HUES64 (cell line): ENCODE measurements around the gene RNASEL.
"Not testable (repeated sequence)": the region's sequence is repeated elsewhere in the genome, so short reads cannot be mapped to it uniquely, and the experiment has no call there.

Experiments used
- H3K27ac ChIP-seq: 2 replicates; pipeline ENCODE4 v1.7.0; 2013; ENCODE audit warnings: low read depth, low read length, inconsistent platforms
- H3K27me3 ChIP-seq: 2 replicates; pipeline ENCODE4 v1.6.1; 2013; ENCODE audit warnings: mild to moderate bottlenecking, low read length; ENCODE audit not compliant: insufficient read depth
- H3K36me3 ChIP-seq: 2 replicates; pipeline ENCODE4 v1.6.1; 2013; ENCODE audit warnings: mild to moderate bottlenecking, low read length; ENCODE audit not compliant: insufficient read depth
- H3K4me1 ChIP-seq: 2 replicates; pipeline ENCODE4 v1.6.1; 2013; ENCODE audit warnings: mild to moderate bottlenecking, low read length, moderate library complexity; ENCODE audit not compliant: insufficient read depth
- H3K4me3 ChIP-seq: 2 replicates; pipeline ENCODE4 v1.5.1; 2013; ENCODE audit warnings: mild to moderate bottlenecking, low read length, moderate library complexity
- H3K9ac ChIP-seq: 2 replicates; pipeline ENCODE4 v1.6.1; 2013; ENCODE audit warnings: mild to moderate bottlenecking, low read depth, low read length
- H3K9me3 ChIP-seq: 2 replicates; pipeline ENCODE4 v1.6.1; 2013; ENCODE audit warnings: low read depth, low read length; ENCODE audit not compliant: insufficient read depth
- WGBS: fragments of 150-250, 120-280 bp; methylation state at CpG from one replicate; pipeline ENCODE4 v1.1.7; 2013; ENCODE audit warnings: missing lambda C conversion rate; 5-methylcytosine and 5-hydroxymethylcytosine counted together

The RNASEL gene

GRCh38 chr1:182552527-182552926 is 36.5 kb downstream of the RNASEL start:
- Histone ChIP-seq H3K9ac (no peak overlapping the region), H3K27ac (no peak overlapping the region)
- 87% methylated on average over 2 of the region's 2 CpGs for WGBS

GRCh38 chr1:182549811-182550210 is 39.2 kb downstream of the RNASEL start:
- Histone ChIP-seq H3K9me3 (0 out of 2 replicates have a peak, but pooled peaks cover 3% of the 10 kb centered on the region), H3K9ac (no peak overlapping the region), H3K36me3 (no peaks in the 10 kb centered on the region), H3K4me3 (no peak overlapping the region), H3K27ac (no peak overlapping the region), H3K27me3 (no peaks in the 10 kb centered on the region), H3K4me1 (no peaks in the 10 kb centered on the region)
- WGBS: no CpG with 5 or more reads among the region's 1 CpG

More at GRCh38 chr1:182552527-182552926, 36.5 kb downstream of the RNASEL start:
- Histone ChIP-seq H3K4me1 (no peaks in the 10 kb centered on the region), H3K4me3 (no peak overlapping the region), H3K36me3 (no peaks in the 10 kb centered on the region), H3K27me3 (no peaks in the 10 kb centered on the region), H3K9me3 (0 out of 2 replicates have a peak, but pooled peaks cover 3% of the 10 kb centered on the region)

GRCh38 chr1:182549346-182549745 is 39.7 kb downstream of the RNASEL start:
- Histone ChIP-seq H3K9me3 (0 out of 2 replicates have a peak, but pooled peaks cover 3% of the 10 kb centered on the region), H3K36me3 (no peaks in the 10 kb centered on the region), H3K27me3 (no peaks in the 10 kb centered on the region), H3K9ac (no peak overlapping the region), H3K4me1 (no peaks in the 10 kb centered on the region), H3K27ac (no peak overlapping the region), H3K4me3 (no peak overlapping the region)

GRCh38 chr1:182533896-182534295 is 55.2 kb downstream of the RNASEL start:
- Histone ChIP-seq H3K36me3 (no peaks in the 10 kb centered on the region), H3K4me3 (no peak overlapping the region), H3K9ac (no peak overlapping the region), H3K4me1 (no peaks in the 10 kb centered on the region), H3K27ac (no peak overlapping the region), H3K27me3 (no peaks in the 10 kb centered on the region), H3K9me3 (no peaks in the 10 kb centered on the region)
- 100% methylated on average over 2 of the region's 2 CpGs for WGBS

- H3K4me1 ChIP-seq, H3K36me3 ChIP-seq, H3K9ac ChIP-seq, H3K4me3 ChIP-seq, H3K27ac ChIP-seq, H3K9me3 ChIP-seq, H3K27me3 ChIP-seq: not testable (repeated sequence)
- WGBS: 94% methylated on average over 5 of the region's 5 CpGs
Measured at GRCh38 chr1:182528206-182528605, 60.9 kb downstream of the RNASEL start.

- WGBS: 97% methylated on average over 2 of the region's 2 CpGs
- Histone ChIP-seq H3K9me3 (no peaks in the 10 kb centered on the region), H3K27ac (no peak overlapping the region), H3K4me1 (no peaks in the 10 kb centered on the region), H3K36me3 (no peaks in the 10 kb centered on the region), H3K27me3 (no peaks in the 10 kb centered on the region), H3K9ac (no peak overlapping the region), H3K4me3 (no peak overlapping the region)
Measured at GRCh38 chr1:182527680-182528079, 61.4 kb downstream of the RNASEL start.

GRCh38 chr1:182525342-182525741 is 63.7 kb downstream of the RNASEL start:
- Histone ChIP-seq H3K9ac (no peak overlapping the region), H3K4me1 (no peaks in the 10 kb centered on the region), H3K27ac (no peak overlapping the region), H3K27me3 (no peaks in the 10 kb centered on the region), H3K4me3 (no peak overlapping the region), H3K9me3 (no peaks in the 10 kb centered on the region), H3K36me3 (no peaks in the 10 kb centered on the region)
